Colonic mucosa (tissue), 4 donors: Measurements from ENCODE around the gene TRMT44. TPM values are rescaled to one million over a fixed set of nuclear protein-coding genes. Genes with fewer than 3 reads are reported as not detected.

Experiments used
- DNase-seq: peaks from one replicate; pipeline ENCODE4 v3.0.0-alpha.2; 2020
- H3K27ac ChIP-seq: fragments of 200-600 bp; one replicate; pipeline ENCODE4 v1.8.0; 2021
- H3K27me3 ChIP-seq: fragments of 200-600 bp; one replicate; pipeline ENCODE4 v1.8.0; 2021
- H3K36me3 ChIP-seq: fragments of 200-600 bp; one replicate; pipeline ENCODE4 v1.8.0; 2021
- H3K4me1 ChIP-seq: fragments of 200-600 bp; one replicate; pipeline ENCODE4 v1.8.0; 2021; ENCODE audit warnings: mild to moderate bottlenecking
- H3K4me3 ChIP-seq: fragments of 200-600 bp; one replicate; pipeline ENCODE4 v1.8.0; 2021
- H3K9ac ChIP-seq, 2 donors: one replicate each; pipeline ENCODE4 v1.7.0; 2013; ENCODE audit warnings: control low read depth in 2 of 2, low read depth in 2 of 2, low read length in 2 of 2
- H3K9me3 ChIP-seq: fragments of 200-600 bp; one replicate; pipeline ENCODE4 v1.8.0; 2021
- CTCF ChIP-seq: fragments of 200-600 bp; IDR thresholded peaks from one replicate; pipeline ENCODE4 v1.8.0; 2022; ENCODE audit warnings: antibody characterized with exemption, mild to moderate bottlenecking
- intact Hi-C: fragments of 100-400 bp; cut with DNase I; formaldehyde crosslinking; loops from one replicate; pipeline ENCODE4 v1.14.1; 2022
- total RNA-seq, 2 donors: library from RNA; stranded (reverse); fragmentation: NEBNext Ultra II Directional in 1 of 2; extraction: Animal tissue kit (Norgen Biotek cat#: 25700) in 1 of 2; gene quantifications; one replicate each; pipeline ENCODE4 v1.2.1, GENCODE V29; 2021
- donor health status: healthy.
- donor health status: DM: no; HTN: no; CAD: no.
- donor health status: DM: no; HTN: no; CAD: no.

Gene TRMT44
- total RNA-seq, 2 donors from 2014 or later: 10.3 to 15.6 TPM

GRCh38 chr4:8508266-8508665, 67.7 kb downstream of the TRMT44 start:
- DNase-seq: no peak
- no peaks in the 10 kb centered on the region for H3K27me3 ChIP-seq
- no peak for TF ChIP-seq CTCF
- H3K9me3 ChIP-seq: no peaks in the 10 kb centered on the region
- no peak overlapping the region for H3K4me3 ChIP-seq
- H3K9ac ChIP-seq: no peak overlapping the region
- no peaks in the 10 kb centered on the region for H3K36me3 ChIP-seq
- no peak overlapping the region for H3K27ac ChIP-seq
- H3K4me1 ChIP-seq: no peaks in the 10 kb centered on the region
- intact Hi-C loops: no loop called here

GRCh38 chr4:8508740-8509139, 68.2 kb downstream of the TRMT44 start:
- Histone ChIP-seq H3K27ac (no peak overlapping the region), H3K36me3 (no peaks in the 10 kb centered on the region), H3K27me3 (no peaks in the 10 kb centered on the region), H3K9ac (no peak overlapping the region), H3K4me3 (no peak overlapping the region), H3K9me3 (no peaks in the 10 kb centered on the region), H3K4me1 (no peaks in the 10 kb centered on the region)
- intact Hi-C loops: no loop called here
- DNase-seq: no peak
- no peak for TF ChIP-seq CTCF

GRCh38 chr4:8509311-8509950, 68.9 kb downstream of the TRMT44 start:
- no peak for TF ChIP-seq CTCF
- no peak for DNase-seq
- Histone ChIP-seq H3K9ac (no peak overlapping the region), H3K27ac (no peak overlapping the region), H3K4me1 (no peaks in the 10 kb centered on the region), H3K4me3 (no peak overlapping the region), H3K36me3 (no peaks in the 10 kb centered on the region), H3K9me3 (no peaks in the 10 kb centered on the region), H3K27me3 (no peaks in the 10 kb centered on the region)
- intact Hi-C loops: no loop called here

- no peak overlapping the region for H3K4me3 ChIP-seq
- no peaks in the 10 kb centered on the region for H3K9me3 ChIP-seq
- no peak for TF ChIP-seq CTCF
- no peaks in the 10 kb centered on the region for H3K27me3 ChIP-seq
- no peaks in the 10 kb centered on the region for H3K36me3 ChIP-seq
- H3K27ac ChIP-seq: no peak overlapping the region
- H3K9ac ChIP-seq: no peak overlapping the region
- intact Hi-C loops: no loop called here
- no peaks in the 10 kb centered on the region for H3K4me1 ChIP-seq
- DNase-seq: no peak
Measured at GRCh38 chr4:8510191-8510590, 69.6 kb downstream of the TRMT44 start.

- DNase-seq: no peak
- TF ChIP-seq CTCF: no peak
- H3K4me3 ChIP-seq: no peak overlapping the region
- H3K27ac ChIP-seq: no peak overlapping the region
- H3K9me3 ChIP-seq: no peaks in the 10 kb centered on the region
- H3K27me3 ChIP-seq: no peaks in the 10 kb centered on the region
- intact Hi-C loops: no loop called here
- no peaks in the 10 kb centered on the region for H3K36me3 ChIP-seq
- H3K9ac ChIP-seq: no peak overlapping the region
- H3K4me1 ChIP-seq: no peaks in the 10 kb centered on the region
Measured at GRCh38 chr4:8510611-8511285, 70.2 kb downstream of the TRMT44 start.
